ENCODE measurements around the gene RSPRY1. TPM values are rescaled to one million over a fixed set of nuclear protein-coding genes. Genes with fewer than 3 reads are reported as not detected.

RSPRY1 gene
- polyA plus RNA-seq, 2 donors = 7.5 to 9.8 TPM

DNA sequence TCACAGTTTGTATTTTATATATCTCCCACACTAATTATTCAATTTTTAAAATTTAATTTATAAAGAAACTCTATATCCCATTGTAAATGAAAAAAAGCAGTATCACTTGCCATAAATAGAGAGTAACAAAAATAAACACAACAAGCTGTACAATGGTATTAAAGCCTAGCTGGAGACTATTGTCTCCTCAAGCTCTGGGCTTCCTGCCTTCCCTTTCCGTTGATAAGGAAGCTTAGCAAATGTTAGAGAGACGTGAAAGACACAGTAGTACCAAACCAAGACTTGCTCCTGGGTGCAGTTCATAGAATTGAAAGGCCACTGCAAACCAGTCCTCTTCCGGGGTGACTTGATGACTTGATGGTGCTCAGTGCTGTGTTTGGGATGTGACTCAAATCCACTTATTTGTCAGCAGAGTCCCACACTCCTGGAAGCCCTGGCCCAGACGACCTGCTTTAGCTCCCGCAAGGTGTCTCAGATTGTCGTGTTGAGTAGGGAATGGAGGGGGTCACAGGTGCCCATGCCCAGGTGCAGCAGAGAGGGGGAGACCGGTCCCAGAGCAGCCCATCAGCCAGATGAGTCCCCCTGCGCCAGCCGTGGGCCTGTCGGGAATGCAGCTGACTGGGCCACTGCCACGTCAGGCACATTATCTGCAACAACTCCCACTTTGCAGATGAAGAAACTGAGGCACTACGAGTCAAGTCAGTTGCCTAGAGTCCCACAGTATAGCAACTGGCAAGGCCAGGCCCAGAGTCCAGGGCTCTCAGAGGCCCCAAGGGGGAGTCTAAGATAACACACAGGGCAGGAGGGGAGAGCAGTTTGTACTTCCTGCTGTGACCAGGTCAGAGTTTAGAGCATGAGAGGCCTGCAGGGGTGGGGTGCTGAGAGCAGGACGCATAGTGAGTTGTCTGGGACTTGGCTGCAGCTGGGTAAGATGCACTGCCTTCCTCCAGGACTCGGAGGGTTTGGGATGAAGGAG lies 40.8 kb upstream of the RSPRY1 start:
- Histone ChIP-seq H3K27ac (ENCODE audit: low read depth in 2 of 2, low read length in 1 of 2) (peak overlapping the region in 1 of 2 donors; percentile 17), H3K36me3 (ENCODE audit: control insufficient read depth in 2 of 2, insufficient read depth in 2 of 2, low read length in 1 of 2) (peaks cover 0 to 2% of the 10 kb centered on the region in 2 donors), H3K27me3 (ENCODE audit: control insufficient read depth in 1 of 2, insufficient read depth in 2 of 2, low read length in 2 of 2) (no peaks in the 10 kb centered on the region), H3K4me1 (ENCODE audit: control insufficient read depth in 2 of 2, insufficient read depth in 2 of 2, low read length in 1 of 2) (peaks cover 10 to 33% of the 10 kb centered on the region in 2 donors), H3K9me3 (ENCODE audit: control insufficient read depth in 2 of 2, insufficient read depth in 1 of 2, low read depth in 1 of 2, low read length in 1 of 2) (no peaks in the 10 kb centered on the region), H3K4me3 (ENCODE audit: low read depth in 1 of 2, low read length in 2 of 2) (no peak overlapping the region)
- 82 to 85% methylated on average over 13 to 14 of the region's 14 CpGs for WGBS, 2 donors

DNA sequence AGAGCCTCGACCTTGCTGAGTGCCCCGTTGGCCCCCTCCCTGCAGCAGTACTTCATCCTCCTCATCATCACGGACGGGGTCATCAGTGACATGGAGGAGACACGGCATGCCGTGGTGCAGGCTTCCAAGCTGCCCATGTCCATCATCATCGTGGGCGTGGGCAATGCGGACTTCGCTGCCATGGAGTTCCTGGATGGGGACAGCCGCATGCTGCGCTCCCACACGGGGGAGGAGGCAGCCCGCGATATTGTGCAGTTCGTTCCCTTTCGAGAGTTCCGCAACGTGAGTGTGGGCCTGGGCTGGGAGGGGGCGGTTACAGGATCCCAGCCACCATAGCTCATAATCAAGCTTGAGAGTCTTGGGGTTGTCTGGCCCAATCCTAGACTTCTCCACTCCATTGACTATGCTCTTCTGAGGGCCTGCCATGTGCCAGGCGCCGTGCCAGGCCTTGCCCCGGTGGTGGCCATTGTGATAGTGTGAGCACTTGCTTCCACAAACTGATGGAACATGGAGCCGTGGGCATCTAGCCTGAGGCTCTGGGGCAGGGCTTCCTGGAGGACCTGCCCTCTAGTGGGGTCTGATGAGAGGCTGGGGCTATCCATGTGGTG lies 40.0 kb upstream of the RSPRY1 start:
- H3K4me1 ChIP-seq (ENCODE audit: control insufficient read depth in 2 of 2, insufficient read depth in 2 of 2, low read length in 1 of 2) = peaks cover 5 to 30% of the 10 kb centered on the region in 2 donors
- H3K27ac ChIP-seq (ENCODE audit: low read depth in 2 of 2, low read length in 1 of 2) = peak overlapping the region in 1 of 2 donors; percentile 17
- no peaks in the 10 kb centered on the region for H3K9me3 ChIP-seq (ENCODE audit: control insufficient read depth in 2 of 2, insufficient read depth in 1 of 2, low read depth in 1 of 2, low read length in 1 of 2)
- 88 to 91% methylated on average over 23 to 24 of the region's 24 CpGs for WGBS, 2 donors
- peaks cover 0 to 2% of the 10 kb centered on the region in 2 donors for H3K36me3 ChIP-seq (ENCODE audit: control insufficient read depth in 2 of 2, insufficient read depth in 2 of 2, low read length in 1 of 2)
- H3K27me3 ChIP-seq (ENCODE audit: control insufficient read depth in 1 of 2, insufficient read depth in 2 of 2, low read length in 2 of 2) = no peaks in the 10 kb centered on the region
- H3K4me3 ChIP-seq (ENCODE audit: low read depth in 1 of 2, low read length in 2 of 2) = no peak overlapping the region

DNA sequence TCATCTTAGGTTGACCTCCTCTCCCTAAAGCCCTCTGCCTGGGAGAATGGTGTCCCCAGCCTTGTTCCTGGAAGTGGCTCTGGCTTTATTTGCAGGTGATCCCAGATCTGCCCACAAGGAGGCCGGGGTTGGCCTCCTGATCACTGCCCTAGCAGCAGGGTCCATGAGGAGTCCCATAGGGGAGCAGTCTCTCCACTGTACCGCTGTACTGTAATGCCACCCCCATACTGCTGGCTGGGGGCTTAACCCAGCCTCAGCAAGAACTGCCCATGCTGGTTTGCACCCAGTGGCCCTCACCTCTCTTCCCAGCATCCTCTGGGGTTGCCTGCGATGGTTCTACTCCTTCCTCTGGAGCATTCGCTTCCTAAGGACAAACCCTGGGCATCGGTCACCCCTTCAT lies 39.4 kb upstream of the RSPRY1 start:
- 91% methylated on average over 5 of the region's 5 CpGs for WGBS, 2 donors
- no peaks in the 10 kb centered on the region for H3K9me3 ChIP-seq (ENCODE audit: control insufficient read depth in 2 of 2, insufficient read depth in 1 of 2, low read depth in 1 of 2, low read length in 1 of 2)
- H3K4me1 ChIP-seq (ENCODE audit: control insufficient read depth in 2 of 2, insufficient read depth in 2 of 2, low read length in 1 of 2) = peaks cover 5 to 30% of the 10 kb centered on the region in 2 donors
- H3K4me3 ChIP-seq (ENCODE audit: low read depth in 1 of 2, low read length in 2 of 2) = no peak overlapping the region
- H3K36me3 ChIP-seq (ENCODE audit: control insufficient read depth in 2 of 2, insufficient read depth in 2 of 2, low read length in 1 of 2) = peaks cover 0 to 2% of the 10 kb centered on the region in 2 donors
- H3K27ac ChIP-seq (ENCODE audit: low read depth in 2 of 2, low read length in 1 of 2) = peak overlapping the region in 1 of 2 donors; percentile 6
- H3K27me3 ChIP-seq (ENCODE audit: control insufficient read depth in 1 of 2, insufficient read depth in 2 of 2, low read length in 2 of 2) = no peaks in the 10 kb centered on the region

DNA sequence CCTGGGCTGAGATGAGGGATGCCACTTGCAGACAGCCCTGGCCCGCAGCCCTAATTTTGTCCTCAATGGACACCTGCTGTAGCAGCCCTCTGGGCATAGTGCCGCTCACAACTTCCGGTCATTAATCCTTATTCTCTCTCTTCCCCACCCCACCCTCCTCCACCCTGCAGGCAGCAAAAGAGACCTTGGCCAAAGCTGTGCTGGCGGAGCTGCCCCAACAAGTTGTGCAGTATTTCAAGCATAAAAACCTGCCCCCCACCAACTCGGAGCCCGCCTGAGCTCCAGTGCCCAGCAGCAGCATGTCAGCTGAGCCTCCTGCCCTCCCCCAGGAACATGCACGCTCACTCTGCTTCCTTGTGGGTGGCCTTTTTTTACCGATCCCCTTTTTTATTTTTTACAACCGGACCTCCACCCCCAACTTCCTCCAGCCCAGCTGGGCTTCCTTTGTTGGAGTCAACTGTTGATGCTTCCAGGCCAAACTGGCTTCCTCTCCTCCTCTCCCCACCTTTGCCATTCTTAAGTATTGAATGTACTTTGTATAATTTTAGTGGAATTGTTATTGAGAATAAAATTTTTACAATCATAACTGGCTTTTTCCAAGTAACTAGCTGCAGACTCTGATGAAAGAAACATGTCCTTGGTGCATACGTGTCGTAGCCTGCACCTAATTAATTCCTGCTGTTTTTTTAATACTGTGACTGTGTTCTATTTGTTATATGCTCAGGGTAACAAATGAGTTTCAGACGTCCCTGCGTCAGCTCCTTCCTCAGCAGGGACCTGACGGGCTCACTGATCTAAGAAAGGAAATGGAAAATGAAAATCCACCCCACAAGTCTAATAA lies 38.5 kb upstream of the RSPRY1 start:
- Histone ChIP-seq H3K27me3 (ENCODE audit: control insufficient read depth in 1 of 2, insufficient read depth in 2 of 2, low read length in 2 of 2) (no peaks in the 10 kb centered on the region), H3K4me3 (ENCODE audit: low read depth in 1 of 2, low read length in 2 of 2) (no peak overlapping the region), H3K4me1 (ENCODE audit: control insufficient read depth in 2 of 2, insufficient read depth in 2 of 2, low read length in 1 of 2) (peaks cover 5 to 25% of the 10 kb centered on the region in 2 donors), H3K9me3 (ENCODE audit: control insufficient read depth in 2 of 2, insufficient read depth in 1 of 2, low read depth in 1 of 2, low read length in 1 of 2) (no peaks in the 10 kb centered on the region), H3K36me3 (ENCODE audit: control insufficient read depth in 2 of 2, insufficient read depth in 2 of 2, low read length in 1 of 2) (peaks cover 2 to 5% of the 10 kb centered on the region in 2 donors), H3K27ac (ENCODE audit: low read depth in 2 of 2, low read length in 1 of 2) (peak overlapping the region; percentile 53 to 67)
- WGBS, 2 donors = 21 to 35% methylated on average over 14 of the region's 14 CpGs

DNA sequence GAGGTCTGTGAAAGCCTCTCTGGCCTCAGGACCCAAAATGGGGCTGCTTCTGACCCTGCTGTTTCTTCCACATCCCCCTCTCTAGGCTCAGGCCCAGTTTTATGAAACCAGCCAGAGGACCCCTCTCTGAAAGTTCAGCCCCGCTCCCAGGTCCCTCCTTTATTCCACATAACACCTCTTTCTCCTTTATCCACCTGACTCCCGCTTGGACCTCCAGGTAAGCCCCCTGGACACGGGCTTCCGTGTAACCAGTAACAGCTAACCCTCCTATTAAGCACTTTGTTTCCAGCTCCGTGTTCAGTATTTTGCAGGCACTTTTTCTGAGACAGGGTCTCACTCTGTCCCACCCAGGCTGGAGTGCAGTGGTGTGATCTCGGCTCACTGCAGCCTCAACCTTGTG lies 37.6 kb upstream of the RSPRY1 start:
- no peak overlapping the region for H3K4me3 ChIP-seq (ENCODE audit: low read depth in 1 of 2, low read length in 2 of 2)
- H3K27me3 ChIP-seq (ENCODE audit: control insufficient read depth in 1 of 2, insufficient read depth in 2 of 2, low read length in 2 of 2) = no peaks in the 10 kb centered on the region
- peaks cover 5 to 9% of the 10 kb centered on the region in 2 donors for H3K36me3 ChIP-seq (ENCODE audit: control insufficient read depth in 2 of 2, insufficient read depth in 2 of 2, low read length in 1 of 2)
- WGBS, 2 donors = 91 to 93% methylated on average over 6 of the region's 6 CpGs
- no peaks in the 10 kb centered on the region for H3K9me3 ChIP-seq (ENCODE audit: control insufficient read depth in 2 of 2, insufficient read depth in 1 of 2, low read depth in 1 of 2, low read length in 1 of 2)
- peaks cover 5 to 24% of the 10 kb centered on the region in 2 donors for H3K4me1 ChIP-seq (ENCODE audit: control insufficient read depth in 2 of 2, insufficient read depth in 2 of 2, low read length in 1 of 2)
- H3K27ac ChIP-seq (ENCODE audit: low read depth in 2 of 2, low read length in 1 of 2) = peak overlapping the region; percentile 22 to 71

DNA sequence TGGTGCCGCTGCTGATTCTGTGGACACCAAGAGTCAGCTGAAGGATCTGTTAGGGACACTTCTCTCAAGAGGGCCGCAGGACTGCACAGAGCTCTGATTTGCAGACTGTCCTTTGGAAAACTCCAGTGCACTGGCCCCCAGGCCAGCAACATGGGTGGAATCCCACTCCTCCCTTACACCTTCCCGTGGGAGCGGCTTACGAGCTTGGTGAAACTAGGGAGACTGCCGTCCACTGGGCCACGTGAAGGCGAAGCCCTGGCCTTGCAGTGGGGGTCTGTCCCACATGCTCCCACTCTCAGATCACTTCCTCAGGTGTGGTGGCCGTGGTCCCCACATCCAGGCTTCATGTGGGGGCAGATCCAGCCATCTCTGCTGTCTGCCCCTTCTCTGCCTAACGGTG lies 36.7 kb upstream of the RSPRY1 start:
- Histone ChIP-seq H3K27ac (ENCODE audit: low read depth in 2 of 2, low read length in 1 of 2) (no peak overlapping the region), H3K27me3 (ENCODE audit: control insufficient read depth in 1 of 2, insufficient read depth in 2 of 2, low read length in 2 of 2) (no peaks in the 10 kb centered on the region), H3K4me3 (ENCODE audit: low read depth in 1 of 2, low read length in 2 of 2) (no peak overlapping the region), H3K4me1 (ENCODE audit: control insufficient read depth in 2 of 2, insufficient read depth in 2 of 2, low read length in 1 of 2) (peaks cover 3 to 22% of the 10 kb centered on the region in 2 donors), H3K9me3 (ENCODE audit: control insufficient read depth in 2 of 2, insufficient read depth in 1 of 2, low read depth in 1 of 2, low read length in 1 of 2) (no peaks in the 10 kb centered on the region), H3K36me3 (ENCODE audit: control insufficient read depth in 2 of 2, insufficient read depth in 2 of 2, low read length in 1 of 2) (peaks cover 9 to 14% of the 10 kb centered on the region in 2 donors)
- WGBS, 2 donors = 96 to 98% methylated on average over 10 of the region's 10 CpGs

DNA sequence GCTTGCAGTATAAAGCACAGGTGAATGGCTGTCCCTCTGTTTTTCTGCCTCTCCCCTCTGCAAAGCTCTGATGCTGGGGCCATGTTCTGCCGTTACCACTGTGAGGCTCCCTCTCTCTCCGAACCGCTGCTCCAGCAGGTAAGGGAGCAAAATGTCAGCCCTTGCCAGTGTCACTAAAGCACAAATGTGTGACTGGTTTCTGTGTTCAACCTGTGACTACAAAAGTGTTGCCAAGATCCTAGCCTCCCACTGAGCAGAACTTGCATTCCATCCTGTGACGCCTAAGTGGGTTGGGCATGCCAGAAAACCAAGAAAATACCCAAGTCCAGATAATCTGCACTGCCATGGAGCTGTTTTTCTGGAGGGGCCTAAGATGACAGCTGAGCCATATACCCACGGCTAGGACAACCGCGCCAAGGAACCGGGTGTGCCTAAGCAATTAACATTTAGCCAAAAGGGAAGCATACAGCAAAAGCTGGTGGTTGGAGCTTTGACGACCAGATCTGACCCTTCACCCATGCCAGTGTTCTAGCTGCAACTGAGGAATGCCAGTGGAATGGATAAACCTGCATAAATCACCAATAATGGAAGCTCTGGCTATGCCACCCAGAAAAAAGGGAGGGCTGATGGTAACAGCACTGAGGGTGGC lies 35.3 kb upstream of the RSPRY1 start:
- WGBS, 2 donors = 82 to 84% methylated on average over 9 of the region's 9 CpGs

DNA sequence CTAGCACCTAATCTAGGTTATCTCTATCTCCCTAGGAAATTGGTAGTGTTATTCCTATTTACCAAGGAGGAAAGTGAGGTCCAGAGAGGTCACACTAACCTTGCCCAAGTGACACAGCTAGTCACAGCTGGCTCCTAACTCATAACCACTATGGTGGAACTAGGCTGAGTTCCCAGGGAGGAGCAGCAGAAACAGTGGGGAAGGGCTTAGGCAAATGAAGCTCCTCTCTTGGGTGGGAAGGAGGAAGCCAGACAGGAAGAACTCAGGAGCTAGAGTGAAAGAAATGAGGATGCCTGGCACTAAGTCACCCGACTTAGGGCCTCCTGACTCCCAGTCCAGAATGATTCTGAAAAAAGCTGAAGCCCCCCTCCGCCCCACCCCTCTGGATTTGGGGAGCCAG lies 34.8 kb upstream of the RSPRY1 start:
- 88 to 93% methylated on average over 2 of the region's 2 CpGs for WGBS, 2 donors

More for the DNA sequence above, 35.3 kb upstream of the RSPRY1 start:
- Histone ChIP-seq H3K9me3 (ENCODE audit: control insufficient read depth in 2 of 2, insufficient read depth in 1 of 2, low read depth in 1 of 2, low read length in 1 of 2) (no peaks in the 10 kb centered on the region), H3K27ac (ENCODE audit: low read depth in 2 of 2, low read length in 1 of 2) (no peak overlapping the region), H3K36me3 (ENCODE audit: control insufficient read depth in 2 of 2, insufficient read depth in 2 of 2, low read length in 1 of 2) (peaks cover 14 to 16% of the 10 kb centered on the region in 2 donors), H3K4me3 (ENCODE audit: low read depth in 1 of 2, low read length in 2 of 2) (no peak overlapping the region), H3K4me1 (ENCODE audit: control insufficient read depth in 2 of 2, insufficient read depth in 2 of 2, low read length in 1 of 2) (peaks cover 3 to 22% of the 10 kb centered on the region in 2 donors), H3K27me3 (ENCODE audit: control insufficient read depth in 1 of 2, insufficient read depth in 2 of 2, low read length in 2 of 2) (no peaks in the 10 kb centered on the region)

More for the DNA sequence above, 34.8 kb upstream of the RSPRY1 start:
- H3K36me3 ChIP-seq (ENCODE audit: control insufficient read depth in 2 of 2, insufficient read depth in 2 of 2, low read length in 1 of 2) = peaks cover 14% of the 10 kb centered on the region in 2 donors
- H3K27ac ChIP-seq (ENCODE audit: low read depth in 2 of 2, low read length in 1 of 2) = no peak overlapping the region
- peaks cover 3 to 19% of the 10 kb centered on the region in 2 donors for H3K4me1 ChIP-seq (ENCODE audit: control insufficient read depth in 2 of 2, insufficient read depth in 2 of 2, low read length in 1 of 2)
- H3K4me3 ChIP-seq (ENCODE audit: low read depth in 1 of 2, low read length in 2 of 2) = no peak overlapping the region
- H3K27me3 ChIP-seq (ENCODE audit: control insufficient read depth in 1 of 2, insufficient read depth in 2 of 2, low read length in 2 of 2) = no peaks in the 10 kb centered on the region
- no peaks in the 10 kb centered on the region for H3K9me3 ChIP-seq (ENCODE audit: control insufficient read depth in 2 of 2, insufficient read depth in 1 of 2, low read depth in 1 of 2, low read length in 1 of 2)

All from esophagus (tissue), 2 donors.